ENCODE measurements around the gene PRSS16. TPM values are rescaled to one million over a fixed set of nuclear protein-coding genes. Genes with fewer than 3 reads are reported as not detected.

Gene PRSS16
- total RNA-seq, 1 experiment from 2014 or later = 16.4 TPM

DNA sequence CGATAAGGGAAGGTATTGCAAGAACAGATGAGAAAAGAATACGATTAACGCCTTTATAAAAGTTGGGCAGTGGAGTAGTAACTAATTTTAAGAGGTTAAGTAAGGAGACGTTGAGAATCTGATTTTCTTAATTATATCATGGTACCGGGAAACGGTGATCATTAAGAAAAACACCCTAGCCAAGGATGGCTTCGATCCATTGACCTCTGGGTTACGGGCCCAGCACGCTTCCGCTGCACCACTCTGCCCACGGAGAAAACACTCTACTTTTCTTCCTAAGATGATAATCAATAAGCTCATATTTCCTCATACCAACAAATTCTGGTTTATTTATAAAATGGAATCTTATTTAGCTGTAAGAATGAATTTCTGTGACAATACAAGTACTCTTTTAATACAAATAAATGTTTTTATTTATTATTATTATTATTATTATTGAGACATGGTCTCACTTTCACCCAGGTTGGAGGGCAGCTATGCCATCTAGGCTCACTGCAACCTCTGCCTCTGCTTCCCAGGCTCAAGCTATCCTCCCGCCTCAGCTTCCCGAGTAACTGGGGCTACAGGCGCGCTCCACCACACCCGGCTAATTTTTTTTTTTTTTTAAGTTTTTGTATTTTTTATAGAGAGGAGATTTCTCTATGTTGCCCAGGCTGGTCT, 56.2 kb downstream of the PRSS16 start:
- BruUV-seq (replicated peaks) = no TSS peak
- CTCF ChIA-PET = interaction anchor here (0.6 to 0.7 kb wide), 2 partner anchors 69 to 84 kb away, joined by 3 to 4 read pairs; no protein-coding TSS in a partner anchor
- Mint-ChIP-seq H3K9me3 (ENCODE audit: unreplicated experiment) (no peaks in the 10 kb centered on the region), H3K4me3 (ENCODE audit: unreplicated experiment) (no peak overlapping the region), H3K27ac (ENCODE audit: unreplicated experiment) (no peak overlapping the region), H3K4me1 (ENCODE audit: low read depth, unreplicated experiment) (no peaks in the 10 kb centered on the region), H3K36me3 (ENCODE audit: insufficient read depth, unreplicated experiment) (no peaks in the 10 kb centered on the region), H3K27me3 (ENCODE audit: insufficient read depth, unreplicated experiment) (no peaks in the 10 kb centered on the region)
- POLR2A ChIA-PET = no interaction called here
- TF ChIP-seq, protein P1, sequence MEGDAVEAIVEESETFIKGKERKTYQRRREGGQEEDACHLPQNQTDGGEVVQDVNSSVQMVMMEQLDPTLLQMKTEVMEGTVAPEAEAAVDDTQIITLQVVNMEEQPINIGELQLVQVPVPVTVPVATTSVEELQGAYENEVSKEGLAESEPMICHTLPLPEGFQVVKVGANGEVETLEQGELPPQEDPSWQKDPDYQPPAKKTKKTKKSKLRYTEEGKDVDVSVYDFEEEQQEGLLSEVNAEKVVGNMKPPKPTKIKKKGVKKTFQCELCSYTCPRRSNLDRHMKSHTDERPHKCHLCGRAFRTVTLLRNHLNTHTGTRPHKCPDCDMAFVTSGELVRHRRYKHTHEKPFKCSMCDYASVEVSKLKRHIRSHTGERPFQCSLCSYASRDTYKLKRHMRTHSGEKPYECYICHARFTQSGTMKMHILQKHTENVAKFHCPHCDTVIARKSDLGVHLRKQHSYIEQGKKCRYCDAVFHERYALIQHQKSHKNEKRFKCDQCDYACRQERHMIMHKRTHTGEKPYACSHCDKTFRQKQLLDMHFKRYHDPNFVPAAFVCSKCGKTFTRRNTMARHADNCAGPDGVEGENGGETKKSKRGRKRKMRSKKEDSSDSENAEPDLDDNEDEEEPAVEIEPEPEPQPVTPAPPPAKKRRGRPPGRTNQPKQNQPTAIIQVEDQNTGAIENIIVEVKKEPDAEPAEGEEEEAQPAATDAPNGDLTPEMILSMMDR (IDR thresholded peaks at IDR 0.05; ENCODE audit: insufficient read depth in 1 of 2, low read depth in 1 of 2, low read length in 1 of 2, severe bottlenecking in 1 of 2, unreplicated experiment in 1 of 2) = no peak
- Histone ChIP-seq H3K27me3 (replicated peaks; ENCODE audit: control insufficient read depth, insufficient read depth, low read length) (no peaks in the 10 kb centered on the region), H3K4me3 (ENCODE audit: low read depth, low read length) (no peak overlapping the region), H3K4me1 (no peaks in the 10 kb centered on the region), H3K36me3 (ENCODE audit: control insufficient read depth, insufficient read depth, low read length) (no peaks in the 10 kb centered on the region), H3K9me3 (no peaks in the 10 kb centered on the region)
- intact Hi-C loops (cut with micrococcal nuclease; ENCODE audit: unreplicated experiment) = no loop called here
- no peak for DNase-seq

Other genes starting within 250 kb of the PRSS16 start
- not detected in 2 replicates for gene POM121L2, start 64.6 kb downstream of the PRSS16 start, total RNA-seq (2022)
- gene ZNF391, start 141.1 kb downstream of the PRSS16 start, total RNA-seq (2022) = 5.0 TPM in 2 replicates
- 3.9 and 4.4 TPM in 2 replicates for gene ZNF184, start 225.4 kb downstream of the PRSS16 start, total RNA-seq (2022)

Data from Caco-2 (cell line).